ENCODE data around the gene PDPN. TPM values are rescaled to one million over a fixed set of nuclear protein-coding genes. Genes with fewer than 3 reads are reported as not detected.

The PDPN gene
- total and polyA plus RNA-seq, 2 of the 13 experiments (the other 11 are each of a cell fraction or from before 2014, with no cell fraction given) = not detected

GRCh38 chr1:13628711-13629110 lies 45.1 kb downstream of the PDPN start:
- intact Hi-C loops (cut with micrococcal nuclease; ENCODE audit: unreplicated experiment) = no loop called here
- Histone ChIP-seq H3K4me1 (ENCODE audit: insufficient read depth, low read length) (no peaks in the 10 kb centered on the region), H3K27ac (ENCODE audit: extremely low read length, insufficient read depth, low read length) (no peak overlapping the region), H3K9me3 (ENCODE audit: low read length) (no peaks in the 10 kb centered on the region), H3K4me3 (replicated peaks in 1 of 3; ENCODE audit: insufficient read depth in 1 of 3, low read depth in 2 of 3, low read length in 3 of 3) (no peak overlapping the region), H2AFZ (ENCODE audit: low read length) (no peak overlapping the region), H3K9ac (ENCODE audit: insufficient read depth, low read depth, low read length) (no peak overlapping the region), H3K36me3 (replicated peaks in 1 of 2; ENCODE audit: control insufficient read depth in 1 of 2, insufficient read depth in 2 of 2, low read length in 2 of 2) (no peaks in the 10 kb centered on the region), H3K79me2 (ENCODE audit: insufficient read depth, low read length) (no peaks in the 10 kb centered on the region), H4K20me1 (ENCODE audit: insufficient read depth, low read length) (no peaks in the 10 kb centered on the region), H3K27me3 (ENCODE audit: control insufficient read depth in 1 of 2, insufficient read depth in 2 of 2, low read length in 2 of 2) (peaks cover 0 to 4% of the 10 kb centered on the region in 2 experiments; a peak in 2 of 5 replicates), H3K4me2 (ENCODE audit: low read depth, low read length) (no peak overlapping the region)
- no peak for ATAC-seq
- FAIRE-seq = no peak
- BruUV-seq (replicated peaks) = no TSS peak
- ChIA-PET CTCF (ENCODE audit: low intra/inter-chr PET ratio, low total read pairs) (no interaction called here), POLR2A (no interaction called here)
- WGBS (ENCODE audit: low lambda C conversion rate) = 43% methylated on average over 5 of the region's 5 CpGs
- TF ChIP-seq SRF (IDR thresholded peaks at IDR 0.05; ENCODE audit: low read depth, low read length) = no peak
- no peak for TF ChIP-seq ZNF530 (CRISPR knock-in tag; IDR thresholded peaks at IDR 0.05; ENCODE audit: low read depth)
- TF ChIP-seq RNF219 (CRISPR knock-in tag; IDR thresholded peaks at IDR 0.05) = no peak
- no peak for TF ChIP-seq ZNF879 (CRISPR knock-in tag; IDR thresholded peaks at IDR 0.05)
- no peak for TF ChIP-seq MBNL3 (CRISPR knock-in tag; conservative IDR thresholded peaks at IDR 0.05)
- no peak for TF ChIP-seq CEBPB (IDR thresholded peaks at IDR 0.05; ENCODE audit: borderline replicate concordance, low read depth, low read length)
- no peak for TF ChIP-seq HHEX (CRISPR knock-in tag; IDR thresholded peaks at IDR 0.05)
- TF ChIP-seq NFE2L1 (CRISPR knock-in tag; IDR thresholded peaks at IDR 0.05; ENCODE audit: borderline replicate concordance) = no peak
- no peak for TF ChIP-seq ZNF749 (CRISPR knock-in tag; IDR thresholded peaks at IDR 0.05; ENCODE audit: borderline replicate concordance)
- TF ChIP-seq KLF13 (CRISPR knock-in tag; IDR thresholded peaks at IDR 0.05) = no peak
- TF ChIP-seq ZNF790 (CRISPR knock-in tag; IDR thresholded peaks at IDR 0.05; ENCODE audit: borderline replicate concordance) = no peak
- TF ChIP-seq ZNF160 (CRISPR knock-in tag; IDR thresholded peaks at IDR 0.05) = no peak
- TF ChIP-seq FLYWCH1 (CRISPR knock-in tag; IDR thresholded peaks at IDR 0.05) = no peak
- no peak for TF ChIP-seq ZNF513 (CRISPR knock-in tag; conservative IDR thresholded peaks at IDR 0.05)
- TF ChIP-seq AGO2 (optimal IDR thresholded peaks at IDR 0.05; ENCODE audit: low read depth, low read length) = no peak
- no peak for TF ChIP-seq ZNF460 (CRISPR knock-in tag; IDR thresholded peaks at IDR 0.05; ENCODE audit: borderline replicate concordance)
- TF ChIP-seq ISX (CRISPR knock-in tag; conservative IDR thresholded peaks at IDR 0.05) = no peak
- TF ChIP-seq NR1H2 (CRISPR knock-in tag; IDR thresholded peaks at IDR 0.05; ENCODE audit: borderline replicate concordance, low read depth) = no peak
- in situ Hi-C loops (cut with HindIII; ENCODE audit: extremely low pct_ligation_motif_present, low pct_unique_long_range_greater_than_20kb) = no loop called here
- DNase-seq (ENCODE audit: low spot score) = no peak
